Cardiac fibroblast (primary cell): ENCODE measurements around the gene AGBL4.
"Not testable (repeated sequence)": the region's sequence is repeated elsewhere in the genome, so short reads cannot be mapped to it uniquely, and the experiment has no call there.

Source experiments
- DNase-seq, 2 donors: peaks; one replicate each; pipeline versions ENCODE4 v3.0.0 to v3.0.0-alpha.2; 2010; ENCODE audit warnings: low read depth in 2 of 2
- H3K4me3 ChIP-seq, 2 donors: replicated peaks in 1 of 2; 1 replicate in 1 of 2; 2 replicates in 1 of 2; pipeline ENCODE4 v1.5.1; 2011; ENCODE audit warnings: low read depth in 2 of 2, low read length in 2 of 2, mild to moderate bottlenecking in 2 of 2, moderate library complexity in 1 of 2
- TF ChIP-seq, protein P1 (sequence below): IDR thresholded peaks from one replicate; pipeline ENCODE4 v1.5.1; 2011; ENCODE audit warnings: low read depth, mild to moderate bottlenecking, low read length, inconsistent platforms

AGBL4 gene

DNA sequence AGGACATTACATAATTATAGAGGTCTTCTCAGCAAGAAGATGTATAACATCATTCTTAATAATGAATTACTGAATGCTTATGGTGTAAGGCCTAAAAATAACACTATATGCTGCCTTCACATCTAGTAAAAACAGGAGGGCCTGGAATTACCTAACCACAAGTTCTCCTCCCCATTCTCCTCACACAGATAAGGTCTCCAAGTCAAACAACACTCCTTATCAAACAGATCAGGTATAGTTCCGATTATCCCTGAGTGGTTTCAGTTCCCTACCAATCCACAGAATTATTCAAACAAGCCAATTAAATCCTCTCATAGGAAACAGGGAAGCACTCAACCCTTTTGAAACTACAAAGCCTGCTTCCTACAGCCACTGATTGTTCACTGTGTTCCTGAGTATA is 4.0 kb upstream of the AGBL4 start:
- DNase-seq: no peak
- TF ChIP-seq, protein P1, sequence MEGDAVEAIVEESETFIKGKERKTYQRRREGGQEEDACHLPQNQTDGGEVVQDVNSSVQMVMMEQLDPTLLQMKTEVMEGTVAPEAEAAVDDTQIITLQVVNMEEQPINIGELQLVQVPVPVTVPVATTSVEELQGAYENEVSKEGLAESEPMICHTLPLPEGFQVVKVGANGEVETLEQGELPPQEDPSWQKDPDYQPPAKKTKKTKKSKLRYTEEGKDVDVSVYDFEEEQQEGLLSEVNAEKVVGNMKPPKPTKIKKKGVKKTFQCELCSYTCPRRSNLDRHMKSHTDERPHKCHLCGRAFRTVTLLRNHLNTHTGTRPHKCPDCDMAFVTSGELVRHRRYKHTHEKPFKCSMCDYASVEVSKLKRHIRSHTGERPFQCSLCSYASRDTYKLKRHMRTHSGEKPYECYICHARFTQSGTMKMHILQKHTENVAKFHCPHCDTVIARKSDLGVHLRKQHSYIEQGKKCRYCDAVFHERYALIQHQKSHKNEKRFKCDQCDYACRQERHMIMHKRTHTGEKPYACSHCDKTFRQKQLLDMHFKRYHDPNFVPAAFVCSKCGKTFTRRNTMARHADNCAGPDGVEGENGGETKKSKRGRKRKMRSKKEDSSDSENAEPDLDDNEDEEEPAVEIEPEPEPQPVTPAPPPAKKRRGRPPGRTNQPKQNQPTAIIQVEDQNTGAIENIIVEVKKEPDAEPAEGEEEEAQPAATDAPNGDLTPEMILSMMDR: no peak

DNA sequence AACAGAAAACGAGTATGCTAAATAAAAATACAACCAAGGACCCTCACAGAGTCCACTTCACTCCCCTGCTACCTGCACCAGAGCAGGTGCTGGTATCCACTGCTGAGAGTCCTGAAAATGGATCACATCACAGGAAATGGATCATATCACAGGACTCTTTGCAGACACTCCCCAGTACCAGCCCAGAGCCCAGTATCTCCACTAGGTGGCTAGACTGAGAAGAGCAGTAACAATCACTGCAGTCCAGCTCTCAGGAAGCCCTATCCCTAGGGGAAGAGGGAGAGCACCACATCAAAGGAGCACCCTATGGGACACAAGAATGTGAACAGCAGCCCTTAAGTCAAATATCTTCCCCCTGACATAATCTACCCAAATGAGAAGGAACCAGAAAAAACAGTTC is 28.0 kb downstream of the AGBL4 start:
- DNase-seq: no peak
- TF ChIP-seq, protein P1: no peak
- no peak overlapping the region for H3K4me3 ChIP-seq

More for the DNA sequence above, 4.0 kb upstream of the AGBL4 start:
- no peak overlapping the region for H3K4me3 ChIP-seq

DNA sequence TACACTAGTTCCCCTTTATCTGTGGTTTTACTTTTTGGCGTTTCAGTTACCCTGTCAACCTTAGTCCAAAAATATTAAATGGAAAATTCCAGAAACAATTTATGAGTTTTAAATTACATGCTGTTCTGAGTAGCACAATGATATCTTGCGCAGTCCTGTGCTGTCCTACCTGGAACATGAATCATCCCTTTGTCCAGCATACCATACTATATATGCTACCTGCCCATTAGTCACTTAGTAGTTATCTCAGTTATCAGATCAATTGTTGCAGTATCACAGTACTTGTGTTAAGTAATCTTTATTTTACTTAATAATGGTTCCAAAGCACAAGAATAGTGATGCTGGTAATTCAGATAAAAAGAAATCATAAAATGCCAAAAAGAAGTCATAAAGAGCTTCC is 52.7 kb downstream of the AGBL4 start:
- TF ChIP-seq, protein P1: no peak
- DNase-seq: no peak
- no peak overlapping the region for H3K4me3 ChIP-seq

DNA sequence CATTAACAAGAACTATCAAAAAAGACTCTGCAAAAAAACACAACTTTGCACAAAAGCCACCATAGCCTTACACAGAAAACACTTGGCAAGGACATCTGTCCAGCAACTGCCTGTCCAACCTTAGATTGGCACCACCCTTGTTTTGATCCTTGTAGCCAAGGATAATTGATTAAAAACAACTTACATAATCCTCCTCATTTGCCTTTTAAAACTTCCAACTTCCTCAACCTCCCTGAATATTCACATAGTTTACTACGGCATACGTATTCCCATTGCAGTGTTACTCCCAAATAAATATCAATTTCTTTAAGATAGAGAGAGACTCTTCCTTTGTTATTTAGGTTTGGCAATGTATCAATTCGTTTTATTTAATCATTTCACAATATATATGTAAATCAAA is 72.4 kb downstream of the AGBL4 start:
- H3K4me3 ChIP-seq: no peak overlapping the region
- DNase-seq: no peak
- TF ChIP-seq, protein P1: no peak

DNA sequence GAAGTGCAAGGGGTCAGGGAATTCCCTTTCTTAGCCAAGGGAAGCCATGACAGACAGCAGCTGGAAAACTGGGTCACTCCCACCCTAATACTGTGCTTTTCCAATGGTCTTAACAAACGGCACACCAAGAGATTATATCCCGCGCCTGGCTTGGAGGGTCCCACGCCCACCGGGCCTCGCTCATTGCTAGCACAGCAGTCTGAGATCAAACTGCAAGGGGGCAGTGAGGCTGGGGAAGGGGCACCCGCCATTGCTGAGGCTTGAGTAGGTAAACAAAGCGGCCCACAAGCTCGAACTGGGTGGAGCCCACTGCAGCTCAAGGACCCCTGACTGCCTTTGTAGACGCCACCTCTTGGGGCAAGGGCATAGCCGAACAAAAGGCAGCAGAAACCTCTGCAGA is 108.5 kb downstream of the AGBL4 start:
- not testable (repeated sequence) for DNase-seq, H3K4me3 ChIP-seq

DNA sequence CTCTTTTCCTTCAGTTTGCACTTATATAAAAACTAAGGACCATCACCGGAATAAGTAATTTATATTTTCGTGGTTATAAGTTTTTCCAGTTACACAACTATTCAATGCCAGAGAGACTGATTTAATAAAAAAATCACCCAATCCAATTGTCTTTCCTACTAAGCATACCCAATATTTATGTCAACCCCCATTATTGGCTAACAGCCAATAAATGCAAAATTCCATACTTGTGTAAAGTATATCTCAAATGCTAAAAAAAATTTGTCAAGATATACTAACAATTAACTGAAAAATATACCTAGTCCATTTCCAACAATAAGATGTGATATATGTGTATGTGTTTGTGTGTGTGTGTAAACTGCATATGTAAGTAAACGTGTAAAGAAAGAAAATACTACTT is 117.4 kb downstream of the AGBL4 start:
- TF ChIP-seq, protein P1: no peak
- H3K4me3 ChIP-seq: no peak overlapping the region
- no peak for DNase-seq

DNA sequence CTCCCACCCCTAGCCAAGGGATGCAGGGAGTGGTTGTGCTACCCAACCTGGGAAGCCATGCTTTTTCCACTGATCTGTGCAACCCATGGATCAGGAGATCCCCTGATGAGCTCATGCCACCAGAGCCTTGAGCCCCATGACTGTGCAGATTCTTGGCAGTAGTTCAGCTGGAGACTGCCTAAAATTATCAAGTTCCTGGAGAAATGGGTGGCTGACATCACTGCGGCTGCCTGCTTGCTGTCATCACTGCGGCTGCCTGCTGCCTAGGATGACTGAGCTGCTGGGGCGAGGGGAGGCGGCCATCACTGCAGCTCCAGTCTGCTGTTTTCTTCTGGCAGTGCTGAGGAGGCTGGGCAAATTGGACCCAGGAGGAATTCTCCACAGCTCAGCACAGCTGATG is 159.2 kb downstream of the AGBL4 start:
- H3K4me3 ChIP-seq: no peak overlapping the region
- TF ChIP-seq, protein P1: no peak
- DNase-seq: no peak
